ENCODE data around the gene UBE2G1.

Gene UBE2G1

DNA sequence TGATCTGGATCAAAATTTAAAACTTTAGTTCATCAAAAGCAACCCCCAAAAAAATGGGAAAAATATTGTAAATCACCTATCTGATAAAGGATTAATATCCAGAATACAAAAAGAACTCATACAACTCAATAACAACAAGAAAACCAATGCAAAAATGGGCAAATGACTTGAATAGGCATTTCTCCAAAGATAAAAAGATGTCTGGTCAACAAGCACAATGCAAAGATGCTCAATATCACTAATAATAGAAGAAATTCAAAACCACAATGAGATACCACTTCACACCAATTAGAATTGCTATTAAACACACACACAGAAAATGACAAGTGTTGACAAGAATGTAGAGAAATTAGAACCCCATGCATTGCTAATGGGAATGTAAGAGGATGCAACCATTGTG, 40.4 kb downstream of the UBE2G1 start:
- DNase-seq (ENCODE audit: low read depth), result no peak
- no peak overlapping the region for H3K4me3 ChIP-seq (ENCODE audit: low read depth, low read length)
- TF ChIP-seq, protein P1, sequence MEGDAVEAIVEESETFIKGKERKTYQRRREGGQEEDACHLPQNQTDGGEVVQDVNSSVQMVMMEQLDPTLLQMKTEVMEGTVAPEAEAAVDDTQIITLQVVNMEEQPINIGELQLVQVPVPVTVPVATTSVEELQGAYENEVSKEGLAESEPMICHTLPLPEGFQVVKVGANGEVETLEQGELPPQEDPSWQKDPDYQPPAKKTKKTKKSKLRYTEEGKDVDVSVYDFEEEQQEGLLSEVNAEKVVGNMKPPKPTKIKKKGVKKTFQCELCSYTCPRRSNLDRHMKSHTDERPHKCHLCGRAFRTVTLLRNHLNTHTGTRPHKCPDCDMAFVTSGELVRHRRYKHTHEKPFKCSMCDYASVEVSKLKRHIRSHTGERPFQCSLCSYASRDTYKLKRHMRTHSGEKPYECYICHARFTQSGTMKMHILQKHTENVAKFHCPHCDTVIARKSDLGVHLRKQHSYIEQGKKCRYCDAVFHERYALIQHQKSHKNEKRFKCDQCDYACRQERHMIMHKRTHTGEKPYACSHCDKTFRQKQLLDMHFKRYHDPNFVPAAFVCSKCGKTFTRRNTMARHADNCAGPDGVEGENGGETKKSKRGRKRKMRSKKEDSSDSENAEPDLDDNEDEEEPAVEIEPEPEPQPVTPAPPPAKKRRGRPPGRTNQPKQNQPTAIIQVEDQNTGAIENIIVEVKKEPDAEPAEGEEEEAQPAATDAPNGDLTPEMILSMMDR (conservative IDR thresholded peaks at IDR 0.05; ENCODE audit: low read depth, low read length), result no peak

- DNase-seq (ENCODE audit: low read depth), result no peak
- TF ChIP-seq, protein P1 (conservative IDR thresholded peaks at IDR 0.05; ENCODE audit: low read depth, low read length), result no peak
Measured at GRCh38 chr17:4324463-4324862, 42.0 kb downstream of the UBE2G1 start.

GRCh38 chr17:4319221-4319620, 47.3 kb downstream of the UBE2G1 start:
- TF ChIP-seq, protein P1 (conservative IDR thresholded peaks at IDR 0.05; ENCODE audit: low read depth, low read length), result no peak
- no peak overlapping the region for H3K4me3 ChIP-seq (ENCODE audit: low read depth, low read length)
- no peak for DNase-seq (ENCODE audit: low read depth)

More at GRCh38 chr17:4324463-4324862, 42.0 kb downstream of the UBE2G1 start:
- H3K4me3 ChIP-seq (ENCODE audit: low read depth, low read length), result no peak overlapping the region

GRCh38 chr17:4318596-4318995, 47.9 kb downstream of the UBE2G1 start:
- TF ChIP-seq, protein P1 (conservative IDR thresholded peaks at IDR 0.05; ENCODE audit: low read depth, low read length), result no peak
- H3K4me3 ChIP-seq (ENCODE audit: low read depth, low read length), result no peak overlapping the region
- no peak for DNase-seq (ENCODE audit: low read depth)

- TF ChIP-seq, protein P1 (conservative IDR thresholded peaks at IDR 0.05; ENCODE audit: low read depth, low read length), result no peak
- no peak overlapping the region for H3K4me3 ChIP-seq (ENCODE audit: low read depth, low read length)
Measured at GRCh38 chr17:4318186-4318585, 48.3 kb downstream of the UBE2G1 start.

DNA sequence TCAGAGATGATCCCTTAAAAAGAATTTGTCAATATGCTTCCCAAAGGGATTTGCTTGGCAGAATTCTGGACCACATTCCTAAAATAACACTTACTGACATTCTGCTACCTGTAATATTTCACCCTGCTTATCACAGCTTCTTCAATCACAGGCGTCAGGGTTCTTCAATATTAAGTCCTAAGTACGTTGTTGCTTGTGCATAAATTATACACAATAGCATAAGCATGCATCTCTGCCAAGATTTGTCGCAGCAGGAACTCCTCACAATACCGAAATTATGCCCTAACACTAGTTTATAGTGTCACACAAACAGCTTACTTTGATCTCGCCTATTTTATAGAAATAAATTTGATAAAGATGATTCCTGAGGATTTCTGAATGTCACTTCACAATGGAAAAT, 48.9 kb downstream of the UBE2G1 start:
- H3K4me3 ChIP-seq (ENCODE audit: low read depth, low read length), result no peak overlapping the region
- TF ChIP-seq, protein P1 (conservative IDR thresholded peaks at IDR 0.05; ENCODE audit: low read depth, low read length), result no peak
- no peak for DNase-seq (ENCODE audit: low read depth)

More at GRCh38 chr17:4318186-4318585, 48.3 kb downstream of the UBE2G1 start:
- DNase-seq (ENCODE audit: low read depth), result no peak

DNA sequence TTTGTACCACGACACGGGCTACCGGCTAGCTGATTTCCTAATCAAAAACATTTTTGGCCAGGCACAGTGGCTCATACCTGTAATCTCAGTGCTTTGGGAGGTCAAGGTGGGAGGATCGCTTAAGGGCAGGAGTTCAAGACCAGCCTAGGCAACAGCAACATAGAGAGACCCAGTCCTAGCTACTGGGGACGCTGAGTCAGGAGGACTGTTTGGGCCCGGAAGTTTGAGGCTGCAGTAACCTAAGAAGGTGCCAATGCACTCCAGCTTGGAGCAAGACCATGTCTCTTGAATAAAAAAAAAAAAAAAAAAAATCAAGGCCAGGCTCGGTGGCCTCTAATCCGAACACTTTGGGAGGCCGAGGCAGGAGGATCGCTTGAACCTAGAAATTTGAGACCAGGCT, 49.8 kb downstream of the UBE2G1 start:
- no peak overlapping the region for H3K4me3 ChIP-seq (ENCODE audit: low read depth, low read length)
- TF ChIP-seq, protein P1 (conservative IDR thresholded peaks at IDR 0.05; ENCODE audit: low read depth, low read length), result no peak
- DNase-seq (ENCODE audit: low read depth), result no peak

Measured in choroid plexus epithelial cell (primary cell).